HG03342 (cell line): ENCODE data around the gene NPAS1.
A peak's percentile ranks its signal among the peaks of the same experiment; 100 is the strongest.
"Not testable (repeated sequence)": the region's sequence is repeated elsewhere in the genome, so short reads cannot be mapped to it uniquely, and the experiment has no call there.

Source experiments
- ATAC-seq: cut with Tn5 transposase; IDR thresholded peaks from one replicate; pipeline ENCODE4 v1.9.1; 2021; ENCODE audit warnings: mild to moderate bottlenecking, moderate library complexity; ENCODE audit not compliant: unreplicated experiment

Gene NPAS1

DNA sequence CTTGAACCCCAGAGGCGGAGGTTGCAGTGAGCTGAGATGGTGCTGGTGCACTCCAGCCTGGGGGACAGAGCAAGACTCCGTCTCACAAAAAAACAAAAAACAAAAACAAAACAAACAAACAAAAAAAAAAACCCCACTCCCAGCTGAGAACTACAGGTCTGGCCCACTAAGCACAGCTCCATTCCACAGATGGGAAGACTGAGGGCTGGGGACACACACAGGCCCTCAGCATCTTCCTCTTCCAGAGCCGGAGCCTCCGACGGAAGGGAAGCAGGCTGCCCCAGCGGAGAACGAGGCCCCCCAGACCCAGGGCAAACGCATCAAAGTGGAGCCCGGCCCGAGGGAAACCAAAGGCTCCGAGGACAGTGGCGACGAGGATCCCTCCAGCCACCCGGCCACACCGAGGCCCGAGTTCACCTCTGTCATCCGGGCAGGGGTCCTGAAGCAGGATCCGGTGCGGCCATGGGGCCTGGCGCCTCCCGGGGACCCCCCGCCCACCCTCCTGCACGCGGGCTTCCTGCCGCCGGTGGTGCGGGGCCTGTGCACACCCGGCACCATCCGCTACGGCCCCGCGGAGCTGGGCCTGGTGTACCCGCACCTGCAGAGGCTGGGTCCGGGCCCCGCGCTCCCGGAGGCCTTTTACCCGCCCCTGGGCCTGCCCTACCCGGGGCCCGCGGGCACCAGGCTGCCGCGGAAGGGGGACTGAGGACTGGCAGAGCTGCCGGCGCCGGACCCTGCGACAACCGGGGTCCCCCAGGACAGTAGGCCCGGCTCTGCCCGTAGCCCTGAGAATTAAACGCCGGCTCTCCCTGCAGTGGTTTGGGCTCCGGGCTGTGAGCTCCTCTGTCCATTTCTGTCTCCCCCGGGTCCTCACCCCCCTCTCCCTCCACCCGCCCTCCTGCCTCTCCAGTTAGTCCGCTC lies 25.6 kb downstream of the NPAS1 start:
- no peak for ATAC-seq

DNA sequence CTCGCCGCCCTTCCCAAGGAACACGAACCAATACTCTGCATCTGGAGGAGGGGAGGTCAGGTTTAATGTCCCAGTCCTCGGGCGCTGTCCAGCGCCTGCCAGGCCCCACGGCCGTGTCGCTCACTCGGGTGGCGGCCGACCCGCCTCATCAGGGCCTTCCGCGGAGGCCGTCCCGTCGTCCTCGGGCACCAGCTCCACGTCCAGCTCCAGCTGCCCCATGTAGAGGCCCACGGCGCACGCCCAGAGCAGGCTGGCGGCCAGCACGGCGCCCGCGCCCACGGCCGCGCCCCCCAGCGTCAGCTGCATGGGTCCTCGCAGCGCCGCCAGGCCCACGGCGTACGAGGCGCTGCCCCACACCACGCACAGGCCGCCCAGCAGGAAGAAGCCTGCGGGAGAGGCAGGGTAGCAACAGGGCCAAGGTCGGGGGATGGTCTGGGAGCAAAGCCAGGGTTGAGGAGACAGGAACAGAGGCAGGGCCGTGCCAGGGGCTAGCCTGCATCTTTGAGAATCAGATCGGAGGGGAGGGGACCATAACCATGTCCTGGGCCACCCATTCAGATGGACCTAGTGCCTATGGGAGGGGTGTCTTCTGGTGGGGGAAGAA lies 26.3 kb downstream of the NPAS1 start:
- ATAC-seq: no peak

DNA sequence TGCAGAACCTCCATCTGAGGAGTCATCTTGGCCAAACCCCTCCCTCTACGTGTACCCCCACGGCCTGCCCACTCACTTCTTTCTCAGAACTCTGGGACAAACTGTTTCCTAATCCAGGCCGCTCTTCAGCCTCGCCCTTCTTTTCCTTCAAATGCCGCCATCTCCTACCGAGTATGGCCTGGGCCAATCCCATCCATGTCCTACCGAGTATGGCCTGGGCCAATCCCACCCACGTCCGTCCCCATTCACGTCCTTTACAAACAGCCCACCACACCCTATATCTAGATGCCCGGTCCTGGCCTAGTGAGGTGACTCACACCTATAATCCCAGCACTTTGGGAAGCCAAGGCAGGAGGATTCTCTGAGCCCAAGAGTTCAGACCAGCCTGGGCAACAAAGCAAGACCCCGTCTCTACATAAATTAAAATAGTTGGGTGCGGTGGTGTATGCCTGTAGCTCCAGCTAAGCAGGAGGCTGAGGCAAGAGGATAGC lies 27.7 kb downstream of the NPAS1 start:
- ATAC-seq: no peak

DNA sequence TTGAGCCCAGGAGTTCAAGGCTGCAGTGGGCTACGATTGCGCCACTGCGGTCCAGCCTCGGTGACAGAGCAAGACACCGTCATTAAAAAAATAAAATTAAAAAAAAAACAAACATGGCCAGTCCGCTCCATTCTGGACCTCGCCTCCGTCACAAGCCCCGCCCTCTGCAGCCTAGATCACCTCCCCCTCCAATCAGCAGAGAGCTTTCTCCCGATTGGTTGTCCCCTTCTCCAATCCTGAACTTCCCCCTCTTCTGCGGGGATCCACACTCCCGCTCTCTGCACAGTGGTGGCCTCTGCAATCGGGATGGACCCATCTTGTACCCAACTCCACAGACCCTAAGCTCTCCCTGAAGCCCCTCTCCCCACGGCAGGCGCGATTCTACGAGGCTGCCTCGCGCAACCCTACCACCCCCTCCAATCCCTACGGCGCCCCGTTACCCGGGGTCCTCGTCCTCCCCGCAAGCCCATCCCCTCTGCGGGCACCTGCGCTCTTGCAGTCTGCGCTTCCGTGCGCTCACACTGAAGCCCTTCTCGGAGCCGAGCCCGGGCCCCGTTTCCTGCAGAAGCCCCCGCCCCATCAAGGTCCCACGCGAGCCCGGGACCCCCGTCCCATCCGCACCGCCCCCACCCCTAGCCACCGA lies 28.2 kb downstream of the NPAS1 start:
- ATAC-seq: peak; percentile 25

DNA sequence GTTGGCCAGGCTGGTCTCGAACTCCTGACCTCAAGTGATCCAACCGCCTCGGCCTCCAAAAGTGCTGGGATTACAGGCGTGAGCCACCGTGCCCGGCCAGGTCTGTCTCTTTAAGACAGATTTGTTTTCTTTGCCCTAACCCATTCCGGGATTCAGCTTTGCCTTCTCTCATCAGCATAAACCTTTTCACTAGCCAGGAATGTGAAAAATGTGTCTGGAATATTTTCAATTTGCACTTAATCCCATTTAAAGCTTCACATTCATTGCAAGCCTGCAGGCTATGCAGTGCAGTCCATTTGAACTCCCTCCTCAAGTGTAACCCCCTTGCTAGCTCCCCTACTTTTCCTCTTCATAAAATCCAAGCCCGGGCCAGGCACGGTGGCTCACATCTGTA lies 29.7 kb downstream of the NPAS1 start:
- ATAC-seq: no peak

DNA sequence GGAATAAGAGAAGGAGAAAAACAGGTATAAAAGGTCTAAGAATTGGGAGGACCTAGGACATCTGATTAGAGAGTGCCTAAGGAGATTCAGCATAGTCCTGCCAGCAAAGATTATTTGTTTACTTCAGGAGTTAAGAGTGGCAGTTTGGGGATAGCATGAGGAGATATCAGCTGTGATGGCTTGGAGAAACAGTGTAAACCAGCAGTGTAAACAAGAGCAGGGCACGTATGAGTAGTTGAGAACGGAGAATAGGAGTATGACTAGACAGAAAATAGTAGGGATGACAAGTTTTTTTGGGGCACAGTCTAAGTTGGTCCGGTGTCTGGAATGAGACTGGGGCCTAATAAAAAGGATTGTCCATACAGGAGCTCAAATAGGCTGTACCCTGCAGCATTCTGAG lies 30.9 kb downstream of the NPAS1 start:
- not testable (repeated sequence) for ATAC-seq

DNA sequence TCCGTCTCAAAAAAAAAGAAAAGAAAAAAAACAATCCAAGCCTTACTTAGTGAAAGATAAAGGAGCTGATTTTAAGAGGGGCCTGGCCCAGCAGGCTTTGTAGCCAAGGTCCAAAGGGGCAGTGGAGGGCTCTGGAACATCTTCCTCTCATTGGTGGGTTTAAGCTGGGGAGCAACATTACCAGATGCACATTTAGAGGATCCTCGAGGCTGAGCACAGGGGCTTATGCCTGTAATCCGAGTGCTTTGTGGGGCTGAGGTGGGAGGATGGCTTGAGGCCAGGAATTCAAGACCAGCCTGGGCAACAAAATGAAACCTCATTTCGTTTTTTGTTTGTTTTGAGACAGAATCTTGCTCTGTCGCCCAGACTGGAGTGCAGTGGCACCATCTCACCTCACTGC lies 36.8 kb downstream of the NPAS1 start:
- no peak for ATAC-seq

DNA sequence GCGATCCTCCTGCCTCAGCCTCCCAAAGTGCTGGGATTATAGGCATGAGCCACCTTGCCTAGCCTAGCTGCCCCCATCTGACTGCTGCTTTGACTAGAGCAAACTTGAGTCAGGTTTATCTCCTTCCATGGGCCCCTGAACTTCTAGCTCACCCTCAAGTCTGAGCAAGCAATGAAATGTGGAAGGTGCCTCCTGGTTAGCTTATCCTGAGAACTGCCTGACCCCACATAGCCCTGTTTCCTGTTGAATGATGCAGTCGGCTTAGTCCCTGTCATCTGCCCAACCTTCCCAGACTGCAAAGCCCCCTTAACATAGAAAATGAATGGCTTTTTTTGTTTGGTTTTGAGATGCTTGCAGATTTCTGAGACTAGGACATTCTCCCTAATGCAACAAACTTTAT lies 37.7 kb downstream of the NPAS1 start:
- ATAC-seq: no peak

DNA sequence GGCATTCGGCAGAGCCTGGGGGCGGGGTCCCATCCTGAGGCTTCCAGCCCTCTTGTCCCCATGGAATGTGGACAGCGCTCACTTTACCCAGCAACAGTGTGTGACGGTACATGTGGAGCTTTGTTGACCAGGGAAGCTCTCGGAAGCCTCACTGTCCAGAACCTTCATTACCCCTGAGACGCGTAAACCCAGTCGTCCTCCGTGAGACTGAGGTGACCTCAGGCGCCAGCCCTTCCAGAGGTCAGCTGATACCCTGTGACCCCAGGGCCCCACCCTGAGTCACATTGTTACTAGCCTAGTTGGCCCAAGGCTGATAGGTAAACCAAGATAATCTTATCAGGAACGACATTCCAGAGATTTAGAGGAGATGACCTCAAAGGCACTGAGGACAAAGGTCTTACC lies 39.0 kb downstream of the NPAS1 start:
- ATAC-seq: no peak

DNA sequence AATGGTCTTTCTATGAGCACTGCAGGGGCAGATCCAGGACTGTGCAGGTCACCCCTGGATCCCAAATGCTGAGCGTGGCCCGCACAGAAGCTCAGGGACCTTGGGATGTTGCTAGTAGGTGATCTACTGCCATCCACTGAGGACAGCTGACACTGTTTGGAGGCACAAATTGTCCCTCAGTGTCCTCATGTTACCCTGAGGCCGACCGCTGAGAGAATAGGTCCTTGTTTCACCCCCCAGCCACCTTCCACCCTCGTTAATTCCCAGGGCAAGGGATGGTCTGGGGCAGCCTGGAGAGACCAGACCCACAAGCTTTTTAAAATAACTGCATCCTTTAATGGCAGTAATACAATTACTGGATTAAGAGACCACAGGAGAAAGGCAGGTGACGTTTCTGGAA lies 44.2 kb downstream of the NPAS1 start:
- no peak for ATAC-seq

DNA sequence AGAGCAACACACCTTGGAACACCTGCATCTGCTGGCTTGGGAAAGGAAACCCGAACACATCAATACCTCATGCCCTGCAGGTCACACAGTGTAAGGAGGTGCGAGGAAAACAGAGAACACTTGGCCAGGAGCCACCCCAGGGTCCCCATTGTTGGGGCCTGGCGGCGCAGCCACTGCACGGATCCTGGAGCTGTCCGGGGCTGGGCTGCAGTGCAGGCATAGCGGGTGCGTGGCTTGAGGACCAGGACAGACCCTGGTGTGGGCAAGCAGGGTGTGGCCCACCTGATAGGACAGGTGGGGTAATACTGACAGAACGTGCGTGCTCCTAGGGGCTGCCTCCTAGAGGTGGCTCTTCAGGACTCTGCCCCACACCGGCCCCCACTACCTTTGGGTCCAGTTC lies 45.6 kb downstream of the NPAS1 start:
- ATAC-seq: no peak

DNA sequence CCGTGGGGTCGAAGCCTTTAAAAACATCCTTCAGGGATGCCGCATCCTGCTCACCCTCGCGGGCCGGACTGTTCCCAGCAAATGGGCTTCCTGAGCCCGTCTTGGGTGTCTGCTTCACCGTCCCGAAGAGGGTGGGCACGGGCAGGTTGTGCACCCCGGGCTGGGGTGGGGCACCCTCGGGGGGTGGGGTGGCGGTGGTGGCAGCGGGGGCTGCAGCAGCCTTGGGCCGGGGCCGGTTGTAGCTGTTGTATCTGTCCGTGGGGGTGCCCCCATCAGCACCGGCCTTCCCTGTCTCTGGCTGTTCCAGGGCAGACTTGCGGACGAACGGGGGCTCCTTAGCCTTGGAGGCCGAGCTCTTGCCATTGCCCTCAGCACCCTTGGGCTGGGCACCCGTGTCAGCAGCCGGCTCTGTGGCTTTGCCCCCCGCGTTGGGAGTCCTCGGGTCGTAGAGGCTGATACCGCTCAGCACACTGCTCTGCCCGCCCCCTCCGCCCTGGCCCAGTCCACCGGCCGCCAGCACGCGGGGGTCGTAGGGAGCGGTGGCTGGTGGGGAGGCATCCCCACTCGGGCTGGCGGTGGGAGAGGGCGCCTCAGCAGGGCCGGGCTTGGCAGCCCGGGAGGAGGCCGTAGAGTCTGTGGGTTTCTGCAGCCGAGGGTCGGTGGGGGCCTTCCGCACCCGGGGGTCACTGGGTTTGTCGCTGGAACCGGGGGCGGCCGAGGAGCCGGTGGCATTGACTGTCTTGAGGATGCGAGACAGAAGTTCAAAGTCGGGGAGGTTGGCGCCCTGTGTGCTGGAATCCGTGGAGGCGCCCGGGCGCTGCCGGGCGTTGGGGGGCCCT lies 47.0 kb downstream of the NPAS1 start:
- no peak for ATAC-seq

DNA sequence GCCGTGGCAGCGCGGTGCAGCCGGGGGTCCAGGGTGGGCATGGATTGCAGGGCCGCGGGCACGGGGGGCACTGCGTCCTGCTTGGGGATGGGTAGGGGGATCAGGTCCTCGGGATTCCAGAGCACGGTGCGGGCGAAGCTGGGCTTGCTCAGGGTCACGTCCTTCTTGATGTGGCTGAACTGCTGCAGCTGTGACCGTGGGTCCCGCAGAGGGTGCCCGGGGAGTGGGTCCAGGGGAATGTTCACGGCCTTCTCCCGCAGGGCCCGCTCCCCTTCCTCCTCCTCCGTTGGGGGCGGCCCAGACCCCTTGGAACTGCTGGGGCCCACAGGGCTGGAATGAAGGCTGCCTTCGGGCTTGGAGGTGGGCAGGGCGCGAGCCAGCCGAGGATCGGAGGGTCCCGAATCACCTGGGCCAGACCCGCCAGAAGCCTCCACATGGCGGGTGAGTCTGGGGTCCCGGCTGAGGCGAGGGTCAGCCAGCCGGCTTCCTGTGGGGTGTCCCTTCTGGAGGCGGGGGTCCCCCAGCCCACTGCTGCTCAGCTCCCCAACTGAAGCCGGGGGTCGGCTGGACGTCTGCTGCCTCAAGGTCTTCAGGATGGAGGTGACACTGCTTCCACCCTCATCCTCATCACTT lies 47.7 kb downstream of the NPAS1 start:
- no peak for ATAC-seq

DNA sequence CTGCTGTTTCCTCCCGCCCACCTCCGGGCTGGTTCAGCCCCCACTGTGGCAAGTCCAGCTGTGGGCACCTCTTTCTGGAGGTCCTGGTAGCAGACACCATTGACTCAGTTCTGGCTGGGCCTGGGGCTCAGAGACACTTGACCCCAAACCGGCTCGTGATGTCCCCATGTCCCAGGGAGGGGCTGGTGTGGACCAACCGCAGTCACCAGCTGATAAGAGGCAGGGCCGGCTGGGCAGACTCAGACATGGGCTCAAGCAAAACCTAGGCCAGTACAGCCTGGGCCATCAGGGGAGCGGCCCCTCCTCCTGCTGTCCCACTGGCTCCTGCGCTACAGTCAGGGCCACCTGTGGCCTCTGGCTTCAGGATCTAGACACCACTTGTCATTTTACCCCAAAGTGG lies 48.6 kb downstream of the NPAS1 start:
- ATAC-seq: no peak

DNA sequence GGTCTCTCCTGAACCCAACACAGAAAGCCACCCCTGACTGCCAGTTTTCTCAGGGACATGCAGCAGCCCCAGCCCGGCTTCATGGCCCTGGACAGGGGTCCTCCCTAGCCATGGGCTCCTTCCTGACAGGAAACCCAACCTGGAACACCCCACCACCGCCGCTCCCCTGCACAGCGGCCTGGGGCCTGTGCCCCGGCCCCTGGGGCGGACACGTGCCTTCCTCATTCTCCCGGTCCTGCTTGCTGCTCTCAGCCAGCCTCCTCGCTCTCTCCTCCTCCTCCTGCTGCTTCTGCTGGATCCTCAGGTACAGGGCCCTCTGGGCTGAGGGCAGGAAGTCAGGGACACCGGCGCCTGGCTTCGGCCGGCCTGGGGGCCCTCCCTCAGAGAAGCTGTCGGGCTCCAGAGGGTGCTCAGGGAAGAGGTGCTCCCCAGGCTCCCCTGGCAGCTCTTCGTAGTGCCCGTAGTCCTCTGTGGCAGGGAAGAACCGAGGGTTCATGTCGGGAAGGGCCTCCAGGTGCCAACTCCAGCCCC lies 49.3 kb downstream of the NPAS1 start:
- no peak for ATAC-seq

DNA sequence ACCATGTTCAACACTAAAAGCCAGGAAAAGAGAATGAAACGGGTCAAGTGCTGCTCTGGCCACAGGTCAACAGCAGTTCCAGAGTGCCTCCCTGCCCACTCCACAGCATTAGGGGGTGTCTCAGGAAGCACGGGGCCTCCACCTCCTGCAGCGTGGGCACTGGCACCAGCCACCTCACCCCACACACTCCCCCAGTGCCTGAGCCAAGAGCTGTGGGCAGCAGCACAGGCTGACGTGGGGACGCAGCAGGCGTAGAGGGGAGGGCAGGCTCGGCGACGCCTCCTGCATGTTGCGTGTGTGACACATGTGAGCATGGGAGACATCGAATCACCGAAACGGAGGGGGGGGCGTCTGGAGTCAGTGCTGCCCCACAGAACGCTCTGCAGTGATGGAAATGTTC lies 50.2 kb downstream of the NPAS1 start:
- no peak for ATAC-seq

DNA sequence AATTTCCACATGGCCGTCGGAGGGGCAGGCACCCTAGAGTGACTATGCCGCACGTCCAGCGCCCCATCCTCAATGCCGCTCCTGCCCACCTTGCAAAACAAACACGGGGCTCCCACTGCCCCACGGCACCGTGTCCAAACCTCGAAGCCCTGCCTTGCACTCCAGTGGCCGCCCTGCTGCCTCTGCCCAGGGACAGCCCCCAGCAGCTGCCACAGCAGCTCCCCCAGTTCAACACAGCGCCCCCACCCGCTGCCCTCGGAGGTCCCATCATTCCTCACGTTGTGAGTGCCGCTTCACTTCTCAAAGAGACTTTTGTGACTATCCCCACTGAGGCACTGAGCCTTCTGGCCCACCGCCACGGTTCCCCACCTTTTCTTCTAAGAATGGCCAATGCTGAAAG lies 51.1 kb downstream of the NPAS1 start:
- ATAC-seq: no peak

DNA sequence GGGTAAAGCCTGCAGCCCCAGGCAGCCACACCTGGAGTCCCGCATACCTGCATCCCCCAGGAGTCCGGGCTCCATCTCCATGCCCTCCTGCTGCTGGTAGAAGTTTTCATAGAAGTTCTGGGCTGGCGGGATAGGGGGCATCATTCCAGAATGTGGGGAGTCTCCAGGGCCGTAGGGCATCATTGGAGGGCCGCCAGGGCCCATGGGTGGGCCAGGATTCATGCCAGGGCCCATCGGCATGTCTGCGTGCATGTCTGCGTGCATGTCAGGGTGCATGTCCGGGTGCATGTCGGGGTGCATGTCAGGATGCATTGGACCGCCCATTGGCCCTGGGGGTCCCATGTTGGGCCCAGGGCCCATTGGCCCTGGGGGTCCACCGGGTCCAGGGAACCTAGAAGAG lies 52.1 kb downstream of the NPAS1 start:
- no peak for ATAC-seq

DNA sequence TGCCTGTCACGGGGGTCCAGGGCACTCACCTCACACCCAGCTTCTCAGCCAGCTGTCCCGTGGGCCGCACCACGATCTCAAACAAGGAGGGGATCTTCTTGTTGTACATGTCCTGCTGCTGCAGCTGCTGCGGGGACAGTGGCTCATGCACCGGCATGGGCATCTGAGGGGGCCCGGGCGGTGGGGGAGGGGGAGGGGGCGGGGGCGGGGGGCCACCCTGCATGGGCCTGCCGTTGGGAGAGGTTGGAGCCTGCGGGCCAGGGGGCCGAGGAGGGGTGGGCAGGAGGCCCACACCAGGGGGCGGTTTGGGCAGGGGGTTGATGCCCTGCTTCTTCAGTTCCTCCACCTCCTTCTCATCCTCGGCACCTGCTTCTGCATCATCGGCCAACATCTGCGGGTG lies 52.7 kb downstream of the NPAS1 start:
- no peak for ATAC-seq

DNA sequence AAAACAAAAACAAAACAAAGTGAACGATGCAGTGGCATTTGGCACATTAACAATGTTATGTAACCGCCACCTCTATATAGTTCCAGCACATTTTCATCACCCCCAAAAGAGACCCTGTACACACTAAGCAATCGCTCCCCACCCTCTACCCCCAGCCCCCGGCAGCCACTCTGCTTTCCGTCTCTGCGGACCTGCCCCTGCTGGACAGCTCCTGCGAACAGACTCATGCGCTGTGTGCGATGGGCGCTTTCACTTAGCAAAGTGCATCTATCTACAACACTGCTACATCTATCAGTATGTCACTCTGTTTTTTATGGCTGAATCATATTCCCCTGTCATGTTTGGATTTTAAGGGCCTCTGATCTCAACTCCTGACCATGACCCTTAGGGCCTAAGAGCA lies 53.9 kb downstream of the NPAS1 start:
- no peak for ATAC-seq
